ENCODE measurements around the gene SETD5. TPM values are rescaled to one million over a fixed set of nuclear protein-coding genes. Genes with fewer than 3 reads are reported as not detected.

SETD5 gene
- polyA plus RNA-seq, 1 donor (not counting 4 experiments of a cell fraction or from before 2014, with no cell fraction given) = 37.8 TPM

DNA sequence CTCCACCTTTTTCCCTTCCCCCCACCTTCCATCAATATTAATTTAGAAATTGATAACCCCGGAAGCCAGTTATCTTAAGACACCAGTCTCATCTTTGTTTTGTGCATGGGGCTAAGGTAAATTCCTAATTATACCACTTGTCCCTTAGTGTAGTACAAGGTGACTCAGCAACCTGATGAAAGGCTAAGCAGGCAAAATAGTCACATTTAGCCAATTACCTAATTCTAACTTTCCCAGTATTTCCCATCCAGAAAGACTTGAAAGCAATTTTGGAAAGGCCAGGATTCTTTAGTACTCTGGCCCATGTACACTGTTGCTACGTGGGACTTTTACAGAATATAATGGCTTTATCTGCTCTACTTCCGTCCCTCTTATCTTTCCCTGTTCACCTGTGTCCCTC is 72.6 kb downstream of the SETD5 start:
- no peak for FAIRE-seq
- TF ChIP-seq, protein P1, sequence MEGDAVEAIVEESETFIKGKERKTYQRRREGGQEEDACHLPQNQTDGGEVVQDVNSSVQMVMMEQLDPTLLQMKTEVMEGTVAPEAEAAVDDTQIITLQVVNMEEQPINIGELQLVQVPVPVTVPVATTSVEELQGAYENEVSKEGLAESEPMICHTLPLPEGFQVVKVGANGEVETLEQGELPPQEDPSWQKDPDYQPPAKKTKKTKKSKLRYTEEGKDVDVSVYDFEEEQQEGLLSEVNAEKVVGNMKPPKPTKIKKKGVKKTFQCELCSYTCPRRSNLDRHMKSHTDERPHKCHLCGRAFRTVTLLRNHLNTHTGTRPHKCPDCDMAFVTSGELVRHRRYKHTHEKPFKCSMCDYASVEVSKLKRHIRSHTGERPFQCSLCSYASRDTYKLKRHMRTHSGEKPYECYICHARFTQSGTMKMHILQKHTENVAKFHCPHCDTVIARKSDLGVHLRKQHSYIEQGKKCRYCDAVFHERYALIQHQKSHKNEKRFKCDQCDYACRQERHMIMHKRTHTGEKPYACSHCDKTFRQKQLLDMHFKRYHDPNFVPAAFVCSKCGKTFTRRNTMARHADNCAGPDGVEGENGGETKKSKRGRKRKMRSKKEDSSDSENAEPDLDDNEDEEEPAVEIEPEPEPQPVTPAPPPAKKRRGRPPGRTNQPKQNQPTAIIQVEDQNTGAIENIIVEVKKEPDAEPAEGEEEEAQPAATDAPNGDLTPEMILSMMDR (optimal IDR thresholded peaks at IDR 0.05 in 1 of 3, IDR thresholded peaks at IDR 0.05 in 1 of 3, conservative IDR thresholded peaks at IDR 0.05 in 1 of 3; ENCODE audit: extremely low read depth in 1 of 3, insufficient read depth in 2 of 3, low read length in 3 of 3) = no peak
- TF ChIP-seq EZH2 (IDR thresholded peaks at IDR 0.05; ENCODE audit: low read length) = no peak
- H4K20me1 ChIP-seq (ENCODE audit: control insufficient read depth, extremely low read depth, insufficient read depth, low read length) = no peaks in the 10 kb centered on the region

DNA sequence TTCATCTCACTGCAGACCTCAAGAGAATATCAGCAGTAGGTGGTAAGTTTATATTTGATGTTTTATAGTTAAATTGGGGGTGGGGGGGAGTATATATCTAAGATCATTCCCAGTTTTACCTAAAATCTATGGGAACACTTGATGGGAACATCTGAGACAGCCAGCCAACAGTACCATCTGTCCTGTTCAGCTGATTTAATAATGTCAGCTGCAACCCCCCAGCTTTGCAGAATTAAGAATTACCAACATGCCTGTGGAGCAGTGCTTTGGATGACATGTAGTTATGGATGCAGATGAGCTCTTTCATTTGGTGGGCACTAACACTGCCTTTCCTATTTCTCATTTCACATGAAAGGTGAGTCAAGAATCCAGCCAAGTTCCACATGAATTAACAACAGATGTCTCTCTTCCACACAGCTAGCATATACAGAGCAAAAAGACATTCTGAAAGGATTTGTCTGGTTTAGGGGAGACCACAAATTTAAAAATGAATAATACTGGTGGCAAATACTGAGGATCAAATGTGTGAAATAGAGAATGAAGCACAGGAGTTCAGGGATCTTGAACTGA is 76.2 kb downstream of the SETD5 start:
- FAIRE-seq (no peak), DNase-seq (ENCODE audit: low read depth, low spot score) (no peak)
- Histone ChIP-seq H3K4me2 (ENCODE audit: control insufficient read depth, extremely low read depth, insufficient read depth, low read depth, low read length) (no peak overlapping the region), H2AFZ (ENCODE audit: control insufficient read depth, low read length) (no peak overlapping the region), H4K20me1 (ENCODE audit: control insufficient read depth, extremely low read depth, insufficient read depth, low read length) (no peaks in the 10 kb centered on the region), H3K36me3 (ENCODE audit: control insufficient read depth in 2 of 2, extremely low read depth in 1 of 2, insufficient read depth in 2 of 2, low read length in 2 of 2) (peaks cover 50 to 57% of the 10 kb centered on the region in 2 experiments), H3K4me1 (ENCODE audit: control insufficient read depth, extremely low read depth, insufficient read depth, low read length) (no peaks in the 10 kb centered on the region), H3K27me3 (ENCODE audit: control insufficient read depth, extremely low read depth, insufficient read depth, low read length) (no peaks in the 10 kb centered on the region), H3K9me3 (ENCODE audit: control insufficient read depth, low read depth, low read length) (no peaks in the 10 kb centered on the region), H3K4me3 (ENCODE audit: control insufficient read depth in 2 of 3, extremely low read depth in 1 of 3, insufficient read depth in 2 of 3, low read depth in 1 of 3, low read length in 3 of 3) (no peak overlapping the region), H3K9ac (ENCODE audit: control insufficient read depth, extremely low read depth, insufficient read depth, low read length) (no peak overlapping the region), H3K79me2 (ENCODE audit: control insufficient read depth, insufficient read depth, low read length) (peaks cover 11% of the 10 kb centered on the region), H3K9me1 (ENCODE audit: control insufficient read depth, extremely low read depth, insufficient read depth, low read length) (no peaks in the 10 kb centered on the region), H3K27ac (ENCODE audit: control insufficient read depth, insufficient read depth, low read length) (no peak overlapping the region)
- TF ChIP-seq, protein P1 (optimal IDR thresholded peaks at IDR 0.05 in 1 of 3, IDR thresholded peaks at IDR 0.05 in 1 of 3, conservative IDR thresholded peaks at IDR 0.05 in 1 of 3; ENCODE audit: extremely low read depth in 1 of 3, insufficient read depth in 2 of 3, low read length in 3 of 3) = no peak
- TF ChIP-seq EZH2 (IDR thresholded peaks at IDR 0.05; ENCODE audit: low read length) = no peak
- dilution Hi-C loops (cut with MboI; ENCODE audit: extremely low pct_ligation_motif_present, low sequenced_read_pairs) = no loop called here

More for the DNA sequence above, 72.6 kb downstream of the SETD5 start:
- H3K9me3 ChIP-seq (ENCODE audit: control insufficient read depth, low read depth, low read length) = no peaks in the 10 kb centered on the region
- H3K36me3 ChIP-seq (ENCODE audit: control insufficient read depth in 2 of 2, extremely low read depth in 1 of 2, insufficient read depth in 2 of 2, low read length in 2 of 2) = peaks cover 51 to 52% of the 10 kb centered on the region in 2 experiments
- no peaks in the 10 kb centered on the region for H3K27me3 ChIP-seq (ENCODE audit: control insufficient read depth, extremely low read depth, insufficient read depth, low read length)
- no peak overlapping the region for H3K4me2 ChIP-seq (ENCODE audit: control insufficient read depth, extremely low read depth, insufficient read depth, low read depth, low read length)
- peaks cover 12% of the 10 kb centered on the region for H3K79me2 ChIP-seq (ENCODE audit: control insufficient read depth, insufficient read depth, low read length)
- no peaks in the 10 kb centered on the region for H3K4me1 ChIP-seq (ENCODE audit: control insufficient read depth, extremely low read depth, insufficient read depth, low read length)
- no peak overlapping the region for H2AFZ ChIP-seq (ENCODE audit: control insufficient read depth, low read length)
- H3K9ac ChIP-seq (ENCODE audit: control insufficient read depth, extremely low read depth, insufficient read depth, low read length) = no peak overlapping the region
- no peak overlapping the region for H3K27ac ChIP-seq (ENCODE audit: control insufficient read depth, insufficient read depth, low read length)
- DNase-seq (ENCODE audit: low read depth, low spot score) = no peak
- dilution Hi-C loops (cut with MboI; ENCODE audit: extremely low pct_ligation_motif_present, low sequenced_read_pairs) = no loop called here
- H3K4me3 ChIP-seq (ENCODE audit: control insufficient read depth in 2 of 3, extremely low read depth in 1 of 3, insufficient read depth in 2 of 3, low read depth in 1 of 3, low read length in 3 of 3) = no peak overlapping the region
- no peaks in the 10 kb centered on the region for H3K9me1 ChIP-seq (ENCODE audit: control insufficient read depth, extremely low read depth, insufficient read depth, low read length)
